ENCODE results near the gene MFF. TPM values are rescaled to one million over a fixed set of nuclear protein-coding genes. Genes with fewer than 3 reads are reported as not detected.

Gene MFF, protein sequence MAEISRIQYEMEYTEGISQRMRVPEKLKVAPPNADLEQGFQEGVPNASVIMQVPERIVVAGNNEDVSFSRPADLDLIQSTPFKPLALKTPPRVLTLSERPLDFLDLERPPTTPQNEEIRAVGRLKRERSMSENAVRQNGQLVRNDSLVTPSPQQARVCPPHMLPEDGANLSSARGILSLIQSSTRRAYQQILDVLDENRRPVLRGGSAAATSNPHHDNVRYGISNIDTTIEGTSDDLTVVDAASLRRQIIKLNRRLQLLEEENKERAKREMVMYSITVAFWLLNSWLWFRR
- total RNA-seq (126 TPM), polyA plus RNA-seq (78.2 TPM)

DNA sequence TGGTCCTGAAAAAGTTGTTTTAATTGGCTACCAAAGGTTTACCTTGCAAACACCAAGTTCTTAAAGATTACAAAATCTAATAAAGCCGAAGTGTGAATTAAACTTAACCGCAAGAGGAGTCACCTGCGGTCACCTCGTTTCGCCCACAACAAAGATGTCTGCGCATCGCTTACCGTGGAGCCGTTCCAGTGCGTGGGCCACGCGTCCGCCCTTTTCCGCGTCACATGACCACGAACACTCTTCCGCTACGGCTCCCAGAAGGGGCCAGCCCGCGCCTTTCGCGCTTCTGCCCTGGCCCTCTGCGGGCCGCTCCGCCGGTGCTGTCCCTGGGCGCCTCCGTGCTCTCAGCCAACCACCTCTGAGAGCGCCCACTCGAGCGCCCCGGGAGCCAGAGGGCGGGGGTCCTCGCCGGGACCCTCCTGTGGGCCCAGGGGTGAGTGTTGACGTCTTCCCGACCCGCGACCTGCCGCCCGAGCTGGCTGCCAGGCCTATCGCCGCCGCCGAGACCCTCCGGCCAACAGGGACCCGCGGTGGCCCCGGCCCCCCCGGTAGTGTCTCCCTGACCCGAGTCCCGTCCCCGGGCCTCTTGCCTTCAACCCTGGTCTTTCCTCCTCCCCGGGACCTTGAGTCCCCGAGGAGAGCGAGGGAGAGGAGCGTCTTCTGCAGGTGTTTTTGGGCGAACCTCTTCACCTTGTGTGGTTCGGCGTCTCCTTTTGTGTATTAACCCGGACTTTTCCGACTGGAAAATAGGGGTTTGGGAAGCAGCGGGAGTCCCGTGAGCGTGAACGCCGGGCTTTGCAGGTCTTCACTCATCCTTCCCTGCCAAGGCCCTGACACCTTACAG lies at the start of gene MFF:
Gene MFF (plus strand): TSS at position 257 of the 844 bp plus-strand sequence. CDS start 5,415 bp downstream, outside the sequence.
- H3K36me3 ChIP-seq (ENCODE audit: insufficient read depth): no peaks in the 10 kb centered on the region
- H3K4me1 ChIP-seq (ENCODE audit: insufficient read depth): no peaks in the 10 kb centered on the region
- under 1% methylated on average over 67 of the region's 67 CpGs for WGBS
- peak; percentile 82 for DNase-seq (ENCODE audit: extremely low spot score)
- H3K27ac ChIP-seq (ENCODE audit: low read depth): peak within 1 kb of the TSS; percentile 88
- peak within 1 kb of the TSS; percentile 90 for H3K4me3 ChIP-seq (ENCODE audit: low read depth, low read length)

DNA sequence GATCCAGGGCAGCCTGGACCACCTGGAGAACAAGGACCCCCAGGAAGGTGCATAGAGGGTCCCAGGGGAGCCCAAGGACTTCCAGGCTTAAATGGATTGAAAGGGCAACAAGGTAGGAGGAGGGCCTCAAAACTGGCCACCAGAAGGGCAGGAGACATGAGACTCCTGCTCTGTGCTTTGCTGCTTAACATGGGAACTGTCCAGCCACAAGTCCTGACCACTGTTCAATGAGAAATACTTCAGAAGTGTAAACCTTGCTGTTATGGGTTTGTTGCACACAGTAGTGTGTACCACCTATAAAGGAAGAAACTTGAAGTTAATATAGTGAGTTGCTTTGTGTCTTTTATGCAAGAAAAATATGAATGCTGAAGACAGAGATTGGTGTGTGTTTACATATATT lies 44.2 kb upstream of the MFF start:
- Histone ChIP-seq H3K36me3 (ENCODE audit: insufficient read depth) (no peaks in the 10 kb centered on the region), H3K4me1 (ENCODE audit: insufficient read depth) (no peaks in the 10 kb centered on the region), H3K4me3 (ENCODE audit: low read depth, low read length) (no peak overlapping the region), H3K27ac (ENCODE audit: low read depth) (no peak overlapping the region)
- DNase-seq (ENCODE audit: extremely low spot score): no peak

DNA sequence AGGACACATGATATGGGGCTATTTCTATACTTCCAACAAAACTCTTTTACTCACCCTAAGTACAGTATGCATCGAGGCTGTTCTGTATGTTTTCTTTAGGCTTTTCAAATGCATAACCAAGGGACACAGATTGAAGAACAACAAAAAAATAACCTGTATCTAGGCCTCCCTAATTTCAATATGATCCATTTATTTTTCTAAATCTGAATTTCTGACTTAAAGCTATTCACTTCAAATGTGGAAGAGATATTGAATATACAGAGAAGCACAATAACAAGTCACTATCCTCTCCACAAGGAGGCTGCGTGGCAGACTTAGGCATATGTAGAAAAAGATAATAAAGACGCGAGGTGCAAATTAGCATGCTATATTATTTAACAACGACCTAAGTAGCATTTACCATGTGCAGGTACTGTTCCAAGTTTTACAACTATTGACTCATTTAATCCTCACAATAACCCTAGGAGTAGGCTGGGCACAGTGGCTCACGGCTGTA lies 39.3 kb upstream of the MFF start:
- no peaks in the 10 kb centered on the region for H3K4me1 ChIP-seq (ENCODE audit: insufficient read depth)
- WGBS: 81% methylated on average over 6 of the region's 6 CpGs
- no peaks in the 10 kb centered on the region for H3K36me3 ChIP-seq (ENCODE audit: insufficient read depth)
- DNase-seq (ENCODE audit: extremely low spot score): no peak
- H3K27ac ChIP-seq (ENCODE audit: low read depth): no peak overlapping the region
- H3K4me3 ChIP-seq (ENCODE audit: low read depth, low read length): no peak overlapping the region

DNA sequence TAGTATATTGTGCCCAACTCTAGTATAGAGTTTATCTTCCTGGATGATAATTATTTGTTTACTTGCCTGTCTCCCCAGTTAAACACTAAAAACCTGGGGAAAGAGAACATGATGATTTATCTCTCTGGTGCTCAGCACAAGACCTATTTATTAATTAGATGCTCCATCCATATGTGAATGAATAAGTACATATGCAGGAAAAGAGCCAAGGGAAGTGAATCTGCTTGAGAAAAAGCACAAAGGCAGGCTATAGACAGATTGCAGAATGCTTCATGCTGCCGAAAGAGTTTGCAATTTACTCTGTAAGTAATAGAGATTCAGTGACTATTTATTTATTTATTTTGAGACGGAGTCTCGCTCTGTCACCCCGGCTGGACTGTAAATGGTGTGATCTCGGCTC lies 37.3 kb upstream of the MFF start:
- 82% methylated on average over 5 of the region's 5 CpGs for WGBS

DNA sequence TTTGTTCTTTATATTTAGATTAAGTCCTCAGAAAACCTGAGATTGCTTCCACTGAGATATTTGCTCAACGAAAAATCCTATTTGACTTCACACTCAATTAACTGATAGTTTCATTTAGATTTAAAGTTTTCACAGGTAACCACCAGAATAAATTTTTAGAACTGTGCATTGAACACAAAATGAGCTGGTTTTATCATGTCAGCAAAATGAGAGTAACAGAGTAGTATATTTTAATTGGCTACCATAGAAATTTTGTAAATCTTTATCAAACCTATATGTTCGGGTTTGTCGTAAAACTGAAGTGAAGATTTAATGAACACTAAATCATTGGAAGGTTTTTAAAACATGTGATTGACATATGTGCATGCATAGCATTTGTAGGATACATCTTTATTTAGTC lies 32.7 kb upstream of the MFF start:
- no peak for DNase-seq (ENCODE audit: extremely low spot score)
- Histone ChIP-seq H3K4me1 (ENCODE audit: insufficient read depth) (no peaks in the 10 kb centered on the region), H3K36me3 (ENCODE audit: insufficient read depth) (no peaks in the 10 kb centered on the region), H3K4me3 (ENCODE audit: low read depth, low read length) (no peak overlapping the region), H3K27ac (ENCODE audit: low read depth) (no peak overlapping the region)
- WGBS: 77% methylated on average over 3 of the region's 3 CpGs

More for the DNA sequence above, 37.3 kb upstream of the MFF start:
- H3K4me3 ChIP-seq (ENCODE audit: low read depth, low read length): no peak overlapping the region
- H3K27ac ChIP-seq (ENCODE audit: low read depth): no peak overlapping the region
- no peak for DNase-seq (ENCODE audit: extremely low spot score)
- H3K36me3 ChIP-seq (ENCODE audit: insufficient read depth): no peaks in the 10 kb centered on the region
- no peaks in the 10 kb centered on the region for H3K4me1 ChIP-seq (ENCODE audit: insufficient read depth)

DNA sequence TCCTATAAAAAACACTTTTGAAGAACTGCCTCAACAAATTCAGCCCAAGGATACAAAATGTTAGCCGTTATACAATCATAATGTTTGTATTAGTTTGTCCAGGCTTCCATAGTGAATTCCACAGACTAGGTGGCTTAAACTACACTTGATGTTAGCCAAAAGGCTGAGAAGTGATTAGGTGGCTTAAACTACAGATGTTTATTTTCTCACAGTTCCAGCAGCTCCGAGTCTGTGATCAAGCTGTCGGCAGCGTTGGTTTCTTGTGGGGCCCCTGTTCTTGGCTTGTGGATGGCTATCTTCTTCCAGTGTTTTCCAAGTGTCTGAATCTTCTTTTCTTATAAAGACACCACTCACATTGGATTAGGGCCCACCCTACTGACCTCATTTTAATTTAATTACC lies 31.5 kb upstream of the MFF start:
- no peaks in the 10 kb centered on the region for H3K4me1 ChIP-seq (ENCODE audit: insufficient read depth)
- H3K4me3 ChIP-seq (ENCODE audit: low read depth, low read length): no peak overlapping the region
- no peak for DNase-seq (ENCODE audit: extremely low spot score)
- no peaks in the 10 kb centered on the region for H3K36me3 ChIP-seq (ENCODE audit: insufficient read depth)
- WGBS: 40% methylated on average over 4 of the region's 4 CpGs
- no peak overlapping the region for H3K27ac ChIP-seq (ENCODE audit: low read depth)

DNA sequence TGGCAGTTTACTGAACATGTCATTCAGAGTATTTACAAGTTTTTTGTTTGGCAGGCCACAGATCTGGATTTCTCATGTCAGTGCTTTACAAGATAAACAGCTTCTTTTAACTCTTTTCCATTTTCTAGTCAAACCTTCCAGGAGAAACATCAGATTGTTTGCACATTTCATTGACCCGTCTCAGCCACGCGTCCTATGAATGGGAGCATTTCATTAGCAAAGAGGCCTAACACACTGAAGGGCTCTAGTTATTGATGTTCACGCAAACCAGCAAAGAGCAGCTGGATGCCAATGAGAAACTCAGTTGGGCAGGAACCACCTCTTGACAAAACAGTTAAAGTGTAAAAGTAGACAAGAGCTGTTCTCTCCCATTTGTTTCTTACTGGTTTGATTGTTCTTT lies 29.2 kb upstream of the MFF start:
- 86% methylated on average over 4 of the region's 4 CpGs for WGBS
- Histone ChIP-seq H3K4me3 (ENCODE audit: low read depth, low read length) (no peak overlapping the region), H3K27ac (ENCODE audit: low read depth) (no peak overlapping the region), H3K4me1 (ENCODE audit: insufficient read depth) (no peaks in the 10 kb centered on the region), H3K36me3 (ENCODE audit: insufficient read depth) (no peaks in the 10 kb centered on the region)
- no peak for DNase-seq (ENCODE audit: extremely low spot score)

DNA sequence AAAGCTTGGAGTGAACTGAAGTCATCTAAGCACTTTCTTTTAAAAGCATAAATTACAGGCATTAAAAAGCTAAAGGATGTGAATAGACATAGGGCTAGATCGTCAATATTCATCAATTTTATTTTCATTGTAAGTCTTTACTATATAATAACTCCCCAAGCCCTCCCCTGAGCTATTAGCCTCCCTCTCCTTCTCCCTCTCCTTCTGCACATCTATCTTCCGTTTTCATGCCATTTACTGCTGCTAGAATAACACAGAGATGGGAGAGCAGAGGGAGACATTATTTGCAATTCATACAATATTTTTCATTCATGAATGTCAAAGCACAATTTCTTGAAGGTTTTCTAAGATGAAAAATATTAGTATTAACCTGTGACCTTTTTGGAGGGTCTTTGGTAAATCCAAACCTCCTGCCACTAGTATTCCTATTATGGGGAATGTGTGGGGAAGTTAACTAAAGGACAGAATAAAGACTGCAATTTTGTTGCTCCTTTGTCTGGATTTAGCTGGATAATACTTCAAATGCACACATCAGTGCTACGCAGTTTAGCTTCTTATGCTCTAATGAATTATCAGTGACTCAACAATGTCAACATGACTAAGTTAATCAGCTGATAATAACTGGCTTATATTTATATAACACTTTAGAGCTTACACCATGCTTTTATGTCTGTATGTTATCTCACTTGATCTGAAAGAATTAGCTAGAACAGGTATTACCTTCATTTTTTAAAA lies 28.2 kb upstream of the MFF start:
- no peak overlapping the region for H3K4me3 ChIP-seq (ENCODE audit: low read depth, low read length)
- H3K4me1 ChIP-seq (ENCODE audit: insufficient read depth): no peaks in the 10 kb centered on the region
- no peaks in the 10 kb centered on the region for H3K36me3 ChIP-seq (ENCODE audit: insufficient read depth)
- no peak overlapping the region for H3K27ac ChIP-seq (ENCODE audit: low read depth)
- no peak for DNase-seq (ENCODE audit: extremely low spot score)
- 86% methylated on average over 3 of the region's 3 CpGs for WGBS

DNA sequence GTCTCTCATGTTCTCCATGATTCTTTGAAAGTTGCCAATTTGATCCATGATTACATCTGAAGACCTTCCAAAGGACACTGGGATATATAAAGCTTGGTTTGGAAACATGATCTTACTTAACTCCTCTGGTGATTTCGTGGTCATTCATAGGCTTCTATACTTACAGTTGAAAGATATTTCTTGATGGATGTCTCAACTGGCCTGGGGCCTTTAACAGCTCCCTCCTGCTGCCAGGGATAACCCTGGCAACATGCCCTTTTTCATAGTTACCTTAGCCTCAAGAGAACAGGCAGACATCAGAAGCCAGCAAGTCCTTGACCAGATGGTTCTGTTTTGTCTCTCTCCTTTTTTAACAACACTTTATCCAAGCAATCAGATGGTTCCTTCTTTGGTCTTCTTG lies 23.5 kb upstream of the MFF start:
- Histone ChIP-seq H3K36me3 (ENCODE audit: insufficient read depth) (no peaks in the 10 kb centered on the region), H3K4me3 (ENCODE audit: low read depth, low read length) (no peak overlapping the region), H3K27ac (ENCODE audit: low read depth) (no peak overlapping the region), H3K4me1 (ENCODE audit: insufficient read depth) (no peaks in the 10 kb centered on the region)
- no peak for DNase-seq (ENCODE audit: extremely low spot score)
- WGBS: 80% methylated on average over 1 of the region's 1 CpG

DNA sequence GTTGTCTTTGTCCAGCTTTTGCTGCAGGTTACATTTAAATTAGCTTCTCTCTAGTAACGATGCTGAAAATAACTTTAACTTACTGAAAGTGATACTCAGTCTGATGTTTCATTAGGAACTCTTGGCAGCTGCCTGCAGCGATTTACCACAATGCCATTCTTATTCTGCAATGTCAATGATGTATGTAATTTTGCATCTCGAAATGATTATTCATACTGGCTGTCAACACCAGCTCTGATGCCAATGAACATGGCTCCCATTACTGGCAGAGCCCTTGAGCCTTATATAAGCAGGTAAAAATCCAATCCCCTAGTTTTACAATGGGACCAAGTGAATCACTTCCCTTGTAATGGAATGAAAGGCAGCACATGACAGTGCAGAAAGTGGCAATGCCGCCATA lies 16.3 kb upstream of the MFF start:
- 91% methylated on average over 4 of the region's 4 CpGs for WGBS
- DNase-seq (ENCODE audit: extremely low spot score): no peak
- no peaks in the 10 kb centered on the region for H3K36me3 ChIP-seq (ENCODE audit: insufficient read depth)
- no peaks in the 10 kb centered on the region for H3K4me1 ChIP-seq (ENCODE audit: insufficient read depth)
- H3K27ac ChIP-seq (ENCODE audit: low read depth): no peak overlapping the region
- no peak overlapping the region for H3K4me3 ChIP-seq (ENCODE audit: low read depth, low read length)

DNA sequence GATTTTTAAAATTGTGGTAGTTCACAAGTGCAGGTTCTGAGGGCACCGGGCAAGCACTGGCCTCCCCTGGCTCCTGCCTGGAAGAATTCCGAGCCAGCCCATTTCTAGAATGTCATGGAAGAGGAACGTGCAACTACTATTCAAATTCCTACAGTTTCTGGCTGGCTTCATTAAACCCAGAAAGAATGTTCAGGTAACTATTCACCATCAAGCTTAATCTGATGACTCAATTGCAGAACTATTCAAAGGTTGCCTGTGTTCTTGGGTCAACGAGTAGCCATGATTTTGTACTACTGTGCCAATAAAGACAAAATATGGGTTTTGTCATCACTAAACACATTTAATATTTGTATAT lies 14.3 kb upstream of the MFF start:
- H3K4me3 ChIP-seq (ENCODE audit: low read depth, low read length): no peak overlapping the region
- no peaks in the 10 kb centered on the region for H3K36me3 ChIP-seq (ENCODE audit: insufficient read depth)
- WGBS: 92% methylated on average over 4 of the region's 4 CpGs
- H3K4me1 ChIP-seq (ENCODE audit: insufficient read depth): no peaks in the 10 kb centered on the region
- H3K27ac ChIP-seq (ENCODE audit: low read depth): no peak overlapping the region
- DNase-seq (ENCODE audit: extremely low spot score): no peak

DNA sequence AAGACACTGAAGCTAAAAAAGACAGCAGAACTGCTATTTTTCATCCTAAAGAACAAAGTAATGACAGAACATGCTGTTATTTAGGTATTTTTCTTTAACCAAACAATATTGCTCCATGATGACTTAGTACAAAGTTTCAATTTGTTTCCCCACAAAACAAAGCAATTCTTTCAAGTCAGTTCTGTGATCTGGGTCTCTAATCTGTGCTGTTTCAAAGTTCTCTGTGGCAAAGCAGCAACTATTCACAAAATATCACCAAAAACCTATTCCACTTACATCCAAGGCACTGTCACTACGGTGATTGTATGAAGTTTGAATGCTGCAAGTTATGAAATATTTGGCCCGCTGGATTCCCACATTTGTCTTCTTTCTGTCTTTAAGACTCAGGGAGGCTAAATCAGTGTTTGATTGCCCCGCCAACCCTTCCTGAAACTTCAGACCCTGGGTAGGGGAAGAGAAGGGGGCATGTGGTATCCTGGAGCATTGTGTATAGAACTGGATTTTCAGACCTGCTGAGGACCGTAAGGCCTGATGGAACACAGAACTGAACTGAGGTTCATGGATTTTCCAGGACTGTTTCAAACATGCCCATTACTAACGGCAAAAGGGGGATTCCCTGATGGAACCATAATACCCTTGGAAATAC lies 13.1 kb upstream of the MFF start:
- DNase-seq (ENCODE audit: extremely low spot score): no peak
- Histone ChIP-seq H3K4me3 (ENCODE audit: low read depth, low read length) (no peak overlapping the region), H3K4me1 (ENCODE audit: insufficient read depth) (no peaks in the 10 kb centered on the region), H3K36me3 (ENCODE audit: insufficient read depth) (no peaks in the 10 kb centered on the region), H3K27ac (ENCODE audit: low read depth) (no peak overlapping the region)
- WGBS: 90% methylated on average over 5 of the region's 5 CpGs

DNA sequence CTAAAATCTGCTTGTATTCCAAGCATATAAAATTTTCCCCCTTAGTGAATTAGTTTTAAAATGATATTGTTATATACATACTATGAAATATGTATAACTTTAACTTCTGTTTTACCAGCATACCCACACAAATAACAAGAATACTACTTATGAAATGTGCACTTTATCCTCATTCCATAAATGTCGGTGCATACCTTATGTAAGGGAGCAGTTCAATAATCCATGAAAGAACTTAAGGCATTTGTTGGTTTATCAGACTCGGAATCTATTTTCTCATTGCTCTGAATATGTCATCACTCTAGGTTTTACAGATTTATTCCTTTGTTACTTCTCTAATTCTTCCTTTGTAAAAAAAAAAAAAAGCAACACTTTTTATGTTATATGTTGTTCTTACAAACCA lies 12.5 kb upstream of the MFF start:
- Histone ChIP-seq H3K4me3 (ENCODE audit: low read depth, low read length) (no peak overlapping the region), H3K4me1 (ENCODE audit: insufficient read depth) (no peaks in the 10 kb centered on the region), H3K36me3 (ENCODE audit: insufficient read depth) (no peaks in the 10 kb centered on the region), H3K27ac (ENCODE audit: low read depth) (no peak overlapping the region)
- no peak for DNase-seq (ENCODE audit: extremely low spot score)
- 40% methylated on average over 2 of the region's 2 CpGs for WGBS
